SHP77 treated with DMSO at 0.1 percent for 48 hours (cell line): ENCODE data around the gene TEDC1.

Experiments used
- DNase-seq: peaks from one replicate; lab custom pipeline; 2025; lab: John Stamatoyannopoulos, UW

The TEDC1 gene

GRCh38 chr14:105458010-105458409, 33.0 kb upstream of the TEDC1 start:
- DNase-seq, result no peak

- no peak for DNase-seq
Measured at GRCh38 chr14:105458571-105458970, 32.5 kb upstream of the TEDC1 start.

GRCh38 chr14:105460116-105460515, 30.9 kb upstream of the TEDC1 start:
- DNase-seq, result no peak

- no peak for DNase-seq
Measured at GRCh38 chr14:105460616-105461015, 30.4 kb upstream of the TEDC1 start.

- DNase-seq, result no peak
Measured at GRCh38 chr14:105461903-105462302, 29.1 kb upstream of the TEDC1 start.

- no peak for DNase-seq
Measured at GRCh38 chr14:105464501-105464900, 26.5 kb upstream of the TEDC1 start.

GRCh38 chr14:105465209-105466031, 25.6 kb upstream of the TEDC1 start:
- DNase-seq, result no peak

GRCh38 chr14:105466531-105467248, 24.4 kb upstream of the TEDC1 start:
- no peak for DNase-seq

GRCh38 chr14:105467249-105467941, 23.7 kb upstream of the TEDC1 start:
- no peak for DNase-seq

GRCh38 chr14:105467942-105468471, 23.0 kb upstream of the TEDC1 start:
- no peak for DNase-seq

- no peak for DNase-seq
Measured at GRCh38 chr14:105468621-105469241, 22.3 kb upstream of the TEDC1 start.

- no peak for DNase-seq
Measured at GRCh38 chr14:105469456-105470349, 21.3 kb upstream of the TEDC1 start.

GRCh38 chr14:105470350-105471296, 20.4 kb upstream of the TEDC1 start:
- no peak for DNase-seq

- no peak for DNase-seq
Measured at GRCh38 chr14:105471297-105471821, 19.7 kb upstream of the TEDC1 start.

- no peak for DNase-seq
Measured at GRCh38 chr14:105471823-105472485, 19.1 kb upstream of the TEDC1 start.

- DNase-seq, result no peak
Measured at GRCh38 chr14:105472486-105472991, 18.5 kb upstream of the TEDC1 start.

- DNase-seq, result no peak
Measured at GRCh38 chr14:105473033-105473676, 17.9 kb upstream of the TEDC1 start.
